Ureter (tissue), 1 donor: Measurements from ENCODE around the gene CFAP43. TPM values are rescaled to one million over a fixed set of nuclear protein-coding genes. Genes with fewer than 3 reads are reported as not detected.

Source experiments
- DNase-seq: peaks from one replicate; pipeline ENCODE4 v3.0.0-alpha.2; 2020; ENCODE audit warnings: low spot score
- total RNA-seq: library from RNA; stranded (reverse); gene quantifications from one replicate; pipeline ENCODE4 v1.2.4, GENCODE V29; 2023
- donor health status: DM: yes; HTN: yes; CAD: no.

CFAP43 gene
- 1.9 TPM for total RNA-seq

GRCh38 chr10:104231784-104232612, at the start of gene CFAP43:
CFAP43 (minus strand) TSS chr10:104232364; CDS start chr10:104232246, 118 bp downstream.
- peak; percentile 99 for DNase-seq

- DNase-seq, result no peak
Observed at GRCh38 chr10:104281694-104282093, 49.5 kb upstream of the CFAP43 start.

GRCh38 chr10:104279550-104280259, 47.5 kb upstream of the CFAP43 start:
- no peak for DNase-seq

GRCh38 chr10:104277785-104278184, 45.6 kb upstream of the CFAP43 start:
- DNase-seq, result no peak

- no peak for DNase-seq
Observed at GRCh38 chr10:104276192-104276591, 44.0 kb upstream of the CFAP43 start.

GRCh38 chr10:104274762-104275721, 42.9 kb upstream of the CFAP43 start:
- peak; percentile 61 for DNase-seq

- DNase-seq, result no peak
Observed at GRCh38 chr10:104273899-104274575, 41.9 kb upstream of the CFAP43 start.

- no peak for DNase-seq
Observed at GRCh38 chr10:104273286-104273685, 41.1 kb upstream of the CFAP43 start.

GRCh38 chr10:104268713-104269645, 36.8 kb upstream of the CFAP43 start, which contains the start of gene GSTO2:
GSTO2 (plus strand) TSS chr10:104269184; CDS start chr10:104274916, 5,732 bp downstream.
- DNase-seq, result peak; percentile 99

- DNase-seq, result no peak
Observed at GRCh38 chr10:104268405-104268712, 36.2 kb upstream of the CFAP43 start.

- DNase-seq, result no peak
Observed at GRCh38 chr10:104267721-104268404, 35.7 kb upstream of the CFAP43 start.

- no peak for DNase-seq
Observed at GRCh38 chr10:104264783-104265182, 32.6 kb upstream of the CFAP43 start.

- DNase-seq, result no peak
Observed at GRCh38 chr10:104262055-104262454, 29.9 kb upstream of the CFAP43 start.

- no peak for DNase-seq
Observed at GRCh38 chr10:104260775-104261115, 28.6 kb upstream of the CFAP43 start.

- no peak for DNase-seq
Observed at GRCh38 chr10:104259999-104260774, 28.0 kb upstream of the CFAP43 start.

GRCh38 chr10:104259456-104259855, 27.3 kb upstream of the CFAP43 start:
- no peak for DNase-seq

- DNase-seq, result no peak
Observed at GRCh38 chr10:104258209-104258608, 26.0 kb upstream of the CFAP43 start.

- DNase-seq, result no peak
Observed at GRCh38 chr10:104257235-104257634, 25.1 kb upstream of the CFAP43 start.
